HG03135 (cell line): ENCODE results near the gene CLK4.

Experiments
- ATAC-seq: cut with Tn5 transposase; IDR thresholded peaks from one replicate; pipeline ENCODE4 v1.9.1; 2021; ENCODE audit warnings: mild to moderate bottlenecking, moderate library complexity; ENCODE audit not compliant: unreplicated experiment

Gene CLK4

DNA sequence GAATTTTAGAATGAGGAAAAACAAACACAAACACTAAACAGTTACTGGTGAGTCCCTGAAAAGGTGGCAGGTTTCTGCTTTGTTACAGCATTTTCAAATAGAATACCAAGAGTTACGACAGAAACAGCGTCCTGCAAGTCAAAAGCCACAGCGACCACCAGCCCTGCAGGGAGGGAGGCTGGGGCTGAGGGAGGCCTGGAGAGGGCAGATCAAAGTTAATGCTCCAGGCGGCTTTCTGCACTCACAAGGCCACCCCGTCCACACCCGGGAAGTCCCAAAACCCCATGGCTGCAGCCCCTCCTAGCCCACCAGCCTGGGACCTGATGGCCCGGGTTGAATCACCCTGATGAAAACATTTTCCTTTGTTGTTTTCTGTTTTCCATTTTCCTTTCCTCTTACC is 65.9 kb downstream of the CLK4 start:
- ATAC-seq = no peak

DNA sequence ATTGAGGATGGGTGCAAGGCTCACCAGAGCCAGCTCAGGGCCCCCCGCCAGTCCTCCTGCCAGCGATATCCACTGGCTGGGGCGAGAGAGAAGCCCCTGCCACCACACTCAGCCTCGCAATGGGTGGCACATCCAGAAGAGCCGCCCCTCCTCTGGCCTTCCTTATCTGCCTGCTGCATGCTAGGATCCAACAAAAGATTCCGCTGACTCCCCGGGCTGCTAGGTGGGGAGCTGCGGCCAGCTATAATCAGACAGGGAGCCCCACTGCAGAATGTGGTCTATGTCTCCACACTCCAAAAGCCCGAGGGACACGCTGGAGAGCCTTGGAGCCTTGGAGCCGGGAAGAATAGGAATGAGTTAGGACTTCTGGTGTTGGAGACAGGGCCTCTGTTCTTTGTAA is 69.4 kb downstream of the CLK4 start:
- ATAC-seq = no peak

DNA sequence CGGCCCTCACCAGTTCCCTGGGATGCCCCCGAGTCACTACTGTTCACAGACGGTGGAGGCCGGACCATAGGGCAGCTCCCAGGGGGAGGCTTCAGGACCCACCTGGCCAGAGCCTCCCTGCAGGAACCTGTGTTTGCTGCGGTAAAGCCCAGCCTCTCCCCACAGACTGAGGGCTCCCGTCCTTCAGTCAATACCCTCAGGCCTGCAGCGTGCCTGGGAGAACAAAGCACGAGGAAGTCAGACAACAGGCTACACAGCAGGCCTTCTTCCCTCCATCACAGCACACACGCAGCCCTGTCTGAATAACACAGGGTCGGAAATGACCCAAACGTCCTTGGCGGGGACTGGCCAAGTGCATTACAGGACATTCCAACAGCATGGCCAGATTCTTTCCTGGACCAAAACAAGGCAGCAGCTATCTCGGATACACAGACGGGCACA is 71.1 kb downstream of the CLK4 start:
- ATAC-seq = no peak

- ATAC-seq = no peak
These were observed 71.8 kb downstream of the CLK4 start for GRCh38 chr5:178555005-178555404.

DNA sequence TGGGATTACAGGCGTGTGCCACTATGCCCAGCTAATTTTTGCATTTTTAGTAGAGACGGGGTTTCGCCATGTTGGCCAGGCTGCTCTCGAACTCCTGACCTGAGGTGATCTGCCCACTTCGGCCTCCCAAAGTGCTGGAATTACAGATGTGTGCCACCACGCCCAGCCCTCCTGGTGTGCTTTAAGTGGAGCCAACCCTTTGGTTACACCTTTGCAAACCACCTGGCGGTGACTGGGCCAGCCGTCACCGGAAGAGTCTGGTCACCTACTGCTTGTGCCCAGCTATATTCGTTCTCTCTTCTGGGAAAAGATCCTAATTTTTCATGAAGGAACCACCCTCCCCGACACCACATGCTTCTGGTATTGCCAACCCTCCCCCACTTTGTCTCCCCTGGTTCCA is 72.5 kb downstream of the CLK4 start:
- no peak for ATAC-seq

- no peak for ATAC-seq
These were observed 73.3 kb downstream of the CLK4 start for GRCh38 chr5:178553517-178553916.
